ENCODE results near the gene PROSER1.
"Not testable (repeated sequence)": the region's sequence is repeated elsewhere in the genome, so short reads cannot be mapped to it uniquely, and the experiment has no call there.

The PROSER1 gene

DNA sequence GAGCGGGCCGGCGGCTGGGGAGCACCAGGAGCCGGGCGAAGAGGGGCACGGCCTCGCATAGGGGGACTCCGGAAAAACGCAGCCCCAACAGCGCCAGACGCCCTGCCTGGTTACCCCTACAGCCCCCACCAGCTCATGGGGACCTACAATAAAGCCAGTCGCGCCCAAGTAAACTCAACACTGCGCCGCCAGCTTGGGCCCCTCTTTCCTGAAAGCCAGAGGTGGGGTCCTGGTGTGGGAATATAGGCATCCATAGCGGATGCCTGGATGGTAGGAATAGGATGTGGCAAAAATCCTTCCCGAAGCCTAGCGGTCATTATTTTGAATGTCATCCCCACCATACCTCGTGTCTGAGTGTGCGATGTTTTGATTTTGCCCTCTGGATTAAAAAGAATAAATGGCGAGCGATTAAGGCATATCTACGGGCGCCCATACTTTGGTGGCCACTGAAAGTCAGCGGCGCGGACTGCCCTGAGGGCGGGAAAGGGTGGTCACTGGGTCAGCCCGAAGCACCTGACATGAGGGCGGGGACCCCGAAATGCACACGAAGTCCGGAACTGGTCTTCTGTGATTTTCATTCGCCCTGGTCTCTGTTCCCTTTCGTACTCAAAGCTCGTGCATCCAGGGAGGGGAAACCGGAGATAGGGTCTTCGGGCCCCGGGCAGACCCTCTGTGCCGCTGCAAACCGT, at the start of gene PROSER1, which contains the start of gene NHLRC3:
Gene PROSER1, minus strand, starts transcription at position 210 of the 689 bp plus-strand sequence. CDS start 847 bp downstream, outside the sequence.
Gene NHLRC3, plus strand, starts transcription at position 577 of the 689 bp plus-strand sequence. CDS start 184 bp downstream, outside the sequence.
- peak; percentile 76 for DNase-seq (ENCODE audit: low spot score)

DNA sequence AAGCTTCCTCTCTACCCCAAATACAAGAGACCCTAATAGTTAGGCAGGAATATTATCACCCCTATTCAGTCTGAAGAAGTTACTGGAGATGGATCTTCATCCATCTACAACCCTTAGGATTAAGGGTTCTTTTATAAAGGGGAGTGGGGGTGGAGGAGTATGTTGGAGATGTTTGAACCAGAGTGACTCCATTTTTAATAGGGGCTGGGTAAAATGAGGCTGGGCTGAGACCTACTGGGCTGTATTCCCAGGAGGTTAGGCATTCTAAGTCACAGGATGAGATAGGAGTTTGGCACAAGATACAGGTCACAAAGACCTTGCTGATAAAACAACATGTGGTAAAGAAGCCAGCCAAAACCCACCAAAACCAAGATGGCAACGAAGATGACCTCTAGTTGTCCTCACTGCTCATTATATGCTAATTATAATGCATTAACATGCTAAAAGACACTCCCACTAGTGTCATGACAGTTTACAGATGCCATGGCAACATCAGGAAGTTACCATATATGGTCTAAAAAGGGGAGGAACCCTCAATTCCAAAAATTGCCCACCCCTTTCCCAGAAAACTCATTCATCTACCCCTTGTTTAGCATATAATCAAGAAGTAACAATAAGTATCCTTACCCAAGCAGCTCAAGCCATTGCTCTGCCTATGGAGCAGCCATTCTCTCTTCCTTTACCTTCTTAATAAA, 48.5 kb upstream of the PROSER1 start:
- DNase-seq (ENCODE audit: low spot score), result not testable (repeated sequence)

DNA sequence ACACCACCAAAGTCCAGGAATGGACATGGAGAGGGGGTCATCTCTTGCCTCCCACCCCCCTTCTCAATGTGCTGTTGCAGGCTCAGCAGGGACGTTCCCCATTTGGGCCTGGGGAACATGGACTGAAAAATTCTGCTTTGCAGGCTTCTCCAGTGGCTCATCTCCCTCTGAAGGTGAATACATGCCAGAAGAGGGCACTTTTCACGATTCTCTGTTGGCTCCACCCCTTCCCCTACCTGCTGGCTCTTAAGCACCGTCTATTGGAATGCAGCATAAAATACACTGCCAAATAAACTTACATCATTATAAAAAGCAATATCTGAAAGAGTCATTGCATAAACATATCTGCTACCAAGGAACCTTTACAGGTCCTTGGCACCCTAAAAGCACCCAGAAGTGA, 36.1 kb upstream of the PROSER1 start:
- no peak for DNase-seq (ENCODE audit: low spot score)

DNA sequence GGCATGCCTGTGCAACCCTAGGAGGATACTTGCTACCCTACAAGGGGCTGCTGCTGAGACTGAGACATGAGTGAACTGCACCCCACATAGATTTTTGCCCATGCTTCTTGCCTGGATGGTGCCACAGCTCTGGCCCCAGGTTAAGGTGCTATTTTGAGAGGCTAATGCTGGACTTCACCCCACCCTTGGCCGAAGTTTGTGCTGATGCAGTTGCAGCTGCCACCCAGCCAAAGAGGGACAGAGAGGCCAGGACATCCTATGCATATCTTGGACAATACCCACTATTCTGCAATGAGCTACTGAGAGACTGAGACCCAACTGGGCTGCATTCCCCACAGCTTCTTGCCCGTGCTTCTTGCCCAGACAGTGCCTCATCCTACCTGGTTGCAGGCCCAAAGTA, 35.0 kb upstream of the PROSER1 start:
- DNase-seq (ENCODE audit: low spot score), result no peak

DNA sequence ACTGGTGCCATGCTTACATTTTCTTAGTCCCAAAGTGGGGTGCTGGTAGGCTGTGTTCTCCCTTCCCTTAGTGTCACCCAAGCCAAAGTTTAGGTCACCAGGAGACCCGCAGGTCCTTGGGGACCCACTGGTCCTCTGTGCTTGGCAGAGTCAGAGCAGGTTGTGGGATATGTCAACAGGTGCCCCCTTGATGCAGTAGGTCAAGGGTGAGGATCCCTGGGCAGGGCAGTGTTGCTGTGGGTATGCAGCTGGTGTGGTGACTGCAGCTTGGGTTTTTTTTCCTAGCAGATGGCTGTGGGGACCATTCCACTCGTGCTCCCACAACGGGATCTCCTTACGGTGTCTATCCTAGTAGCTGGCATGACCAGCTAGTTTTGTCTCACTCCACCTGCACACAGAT, 24.1 kb upstream of the PROSER1 start:
- no peak for DNase-seq (ENCODE audit: low spot score)

DNA sequence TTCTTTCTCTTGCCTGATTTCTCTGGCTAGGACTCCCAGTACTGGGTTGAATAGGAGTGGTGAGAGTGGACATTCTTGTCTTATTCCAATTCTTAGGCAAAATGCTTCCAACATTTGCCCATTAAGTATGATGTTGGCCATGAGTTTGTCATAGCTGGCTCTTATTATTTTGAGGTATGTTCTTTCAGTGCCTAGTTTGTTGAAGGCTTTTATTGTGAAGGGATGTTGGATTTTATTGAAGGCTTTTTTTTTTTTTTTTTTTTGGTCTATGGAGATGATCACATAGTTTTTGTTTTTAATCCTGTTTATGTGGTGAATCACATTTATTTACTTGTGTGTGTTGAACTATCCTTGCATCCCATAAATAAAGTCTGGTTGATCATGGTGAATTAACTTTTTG, 20.2 kb upstream of the PROSER1 start:
- no peak for DNase-seq (ENCODE audit: low spot score)

DNA sequence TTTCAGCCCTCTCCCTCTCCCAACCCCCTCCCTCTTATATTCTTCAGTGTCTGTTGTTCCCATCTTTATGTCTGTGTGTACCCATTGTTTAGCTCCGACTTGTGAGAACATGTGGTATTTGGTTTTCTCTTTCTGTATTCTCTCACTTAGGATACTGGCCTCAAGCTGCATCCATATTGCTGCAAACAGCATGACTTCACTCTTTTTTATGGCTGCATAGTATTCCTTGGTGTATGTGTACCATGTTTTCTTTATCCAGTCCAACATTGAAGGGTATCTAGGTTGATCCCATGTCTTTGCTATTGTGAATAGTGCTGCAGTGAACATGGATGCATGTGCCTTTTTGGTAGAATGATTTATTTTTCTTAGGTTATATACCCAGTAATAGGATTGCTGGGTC, 18.1 kb upstream of the PROSER1 start:
- no peak for DNase-seq (ENCODE audit: low spot score)

DNA sequence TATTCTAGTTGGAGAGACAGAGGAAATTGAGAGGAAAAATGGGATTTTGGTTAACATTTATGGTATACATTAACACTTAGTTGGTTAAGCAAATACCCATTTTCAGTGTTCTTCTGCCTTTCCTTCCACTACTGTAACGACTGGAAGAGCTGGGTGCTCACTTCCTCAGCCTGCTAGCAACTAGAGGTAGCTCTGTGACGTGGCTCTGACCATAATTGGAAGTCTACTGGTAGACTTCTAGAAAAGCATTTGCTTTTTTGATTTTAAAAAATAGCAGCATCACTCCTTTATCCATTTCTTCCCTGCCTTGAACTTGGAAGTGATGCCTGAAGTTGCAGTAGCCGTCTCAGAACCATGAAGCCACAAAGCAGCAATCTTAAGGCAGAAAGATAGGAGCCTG, 16.2 kb upstream of the PROSER1 start:
- DNase-seq (ENCODE audit: low spot score), result no peak

DNA sequence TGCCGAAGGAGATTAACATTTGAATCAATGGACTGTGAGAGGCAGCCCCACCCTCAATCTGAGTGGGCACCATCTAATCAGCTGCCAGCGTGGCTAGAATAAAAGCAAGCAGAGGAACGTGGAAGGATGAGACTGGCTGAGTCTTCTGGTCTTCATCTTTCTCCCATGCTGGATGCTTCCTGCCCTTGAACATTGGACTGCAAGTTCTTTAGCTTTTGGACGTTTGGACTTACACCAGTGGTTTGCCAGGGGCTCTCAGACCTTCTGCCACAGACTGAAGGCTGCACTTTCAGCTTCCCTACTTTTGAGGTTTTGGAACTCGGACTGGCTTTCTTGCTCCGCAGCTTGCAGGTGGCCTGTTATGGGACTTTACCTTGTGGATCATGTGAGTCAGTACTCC, 15.1 kb upstream of the PROSER1 start:
- DNase-seq (ENCODE audit: low spot score), result no peak

DNA sequence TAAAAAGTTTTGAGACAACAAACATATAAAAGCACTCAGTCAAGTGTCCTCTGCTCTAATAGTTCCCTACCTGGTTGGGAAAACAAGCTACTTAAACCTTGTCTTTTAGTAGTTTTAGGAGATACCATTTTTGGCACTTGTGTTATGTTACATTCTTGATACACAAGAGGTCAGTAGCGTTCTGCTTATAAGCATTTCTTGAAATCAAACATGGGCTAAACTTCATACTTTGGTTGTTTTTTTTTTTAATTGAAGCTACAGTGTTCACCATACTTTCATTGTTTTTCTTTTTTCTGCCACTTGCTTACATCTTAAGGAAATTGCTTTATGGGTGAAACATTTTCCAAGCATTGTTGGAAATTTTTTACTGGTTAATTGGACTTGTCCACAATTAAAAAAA, 13.3 kb upstream of the PROSER1 start:
- peak; percentile 35 for DNase-seq (ENCODE audit: low spot score)

DNA sequence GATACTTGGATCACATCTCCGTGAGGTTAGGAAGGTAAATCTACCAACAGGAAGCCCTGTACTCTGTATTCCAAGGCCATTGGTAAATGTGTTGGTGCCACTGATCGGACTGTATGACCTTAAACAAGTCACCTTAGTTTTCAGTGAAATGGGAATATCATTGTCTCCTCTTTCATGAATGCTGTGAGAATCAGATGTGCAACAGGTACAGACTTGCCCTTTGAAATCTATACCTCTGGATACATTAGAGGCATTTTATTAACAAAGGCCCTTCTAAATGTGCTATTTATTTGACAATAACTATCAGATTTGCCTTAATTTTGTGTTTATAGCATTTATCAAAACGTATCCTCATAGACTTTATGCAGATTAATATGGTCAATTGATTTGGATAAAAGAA, 11.4 kb upstream of the PROSER1 start:
- no peak for DNase-seq (ENCODE audit: low spot score)

DNA sequence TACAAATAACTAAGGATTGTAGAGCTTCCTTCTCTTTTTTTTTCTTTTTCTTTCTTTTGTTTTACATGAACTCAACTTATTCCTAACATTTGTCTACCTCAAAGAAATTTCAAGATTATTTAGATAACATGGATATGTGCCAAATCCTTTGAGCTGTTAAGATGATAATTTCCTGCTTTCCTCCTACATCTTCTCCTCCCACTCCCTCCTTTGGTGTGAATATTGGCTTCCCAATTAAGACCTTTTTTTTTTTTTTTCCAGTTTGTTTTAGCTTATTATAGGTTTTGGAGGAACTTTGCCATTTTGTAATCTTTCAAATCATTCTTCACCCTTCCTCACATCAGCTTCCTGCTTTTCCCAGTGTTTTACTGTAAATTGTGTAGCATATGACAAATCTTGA, 10.9 kb upstream of the PROSER1 start:
- DNase-seq (ENCODE audit: low spot score), result no peak

DNA sequence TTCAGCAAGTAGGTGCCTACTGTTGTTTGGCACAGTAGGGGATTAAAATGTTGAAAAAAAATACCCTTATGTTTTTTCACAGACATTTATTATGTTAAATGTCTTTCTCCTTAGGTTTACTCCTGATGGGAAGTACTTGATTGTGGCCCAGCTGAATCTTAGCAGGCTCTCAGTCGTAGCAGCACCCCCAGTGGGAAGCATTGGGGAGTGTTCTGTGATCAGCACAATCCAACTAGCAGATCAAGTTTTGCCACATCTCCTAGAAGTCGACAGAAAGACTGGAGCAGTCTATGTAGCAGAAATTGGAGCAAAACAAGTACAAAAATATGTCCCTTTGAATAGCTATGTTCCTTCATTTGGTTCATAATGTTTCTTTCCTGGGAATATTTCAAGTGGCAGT, 9.7 kb upstream of the PROSER1 start:
- DNase-seq (ENCODE audit: low spot score), result no peak

DNA sequence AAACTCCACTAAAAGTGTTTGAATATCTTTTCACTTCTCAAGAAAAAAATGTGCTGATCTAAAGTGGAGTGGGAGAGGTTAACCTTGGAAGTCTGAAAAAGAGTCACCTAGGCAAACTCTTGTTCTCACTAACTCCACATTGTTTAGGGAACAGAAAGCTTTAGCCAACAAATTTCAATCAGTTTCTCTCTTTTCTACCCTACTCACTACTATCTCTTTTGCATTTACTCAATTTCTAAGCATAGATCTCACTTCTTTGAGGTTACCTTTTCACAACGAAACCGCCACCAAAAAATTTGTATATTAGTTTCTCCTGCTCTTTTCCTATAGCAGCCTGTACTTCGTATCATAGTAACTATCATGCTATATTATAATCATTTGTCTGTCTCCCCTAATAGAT, 6.6 kb upstream of the PROSER1 start:
- no peak for DNase-seq (ENCODE audit: low spot score)

DNA sequence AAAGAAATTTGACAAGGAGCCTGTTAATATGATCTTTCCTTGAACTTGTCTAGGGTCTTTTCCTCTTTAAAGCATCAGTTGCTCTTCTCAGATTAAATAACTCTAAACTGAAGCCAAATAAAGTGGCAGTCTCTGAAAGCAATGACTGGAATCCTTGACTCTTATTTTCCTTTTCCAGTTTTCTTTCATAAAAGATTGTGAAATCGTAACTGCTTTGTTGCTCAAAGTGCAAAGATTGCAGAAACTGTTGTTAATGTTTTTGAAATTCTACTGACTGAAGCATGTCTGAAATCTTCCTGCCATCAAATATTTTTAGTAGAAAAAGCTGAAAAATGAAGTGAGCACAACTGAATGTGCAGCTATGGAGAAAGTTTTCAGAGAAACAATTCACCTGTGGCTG, 2.3 kb upstream of the PROSER1 start:
- DNase-seq (ENCODE audit: low spot score), result no peak

DNA sequence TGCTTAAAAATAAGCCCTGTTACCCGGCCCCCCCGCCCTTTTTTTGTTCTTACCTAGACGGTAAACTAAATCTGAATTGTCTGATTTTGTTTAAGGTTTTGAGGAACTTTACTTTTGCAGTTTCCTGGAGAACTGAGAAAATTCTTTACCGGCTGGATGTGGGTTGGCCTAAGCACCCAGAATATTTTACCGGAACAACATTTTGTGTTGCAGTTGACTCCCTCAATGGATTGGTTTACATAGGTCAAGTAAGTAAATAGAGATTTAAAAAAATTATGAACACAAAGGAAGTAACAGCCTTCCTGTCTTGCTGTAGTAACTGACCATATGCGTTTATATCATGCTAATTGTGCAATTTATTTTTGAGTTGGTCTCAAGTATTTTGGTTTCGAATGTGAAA, 1.2 kb upstream of the PROSER1 start:
- no peak for DNase-seq (ENCODE audit: low spot score)

DNA sequence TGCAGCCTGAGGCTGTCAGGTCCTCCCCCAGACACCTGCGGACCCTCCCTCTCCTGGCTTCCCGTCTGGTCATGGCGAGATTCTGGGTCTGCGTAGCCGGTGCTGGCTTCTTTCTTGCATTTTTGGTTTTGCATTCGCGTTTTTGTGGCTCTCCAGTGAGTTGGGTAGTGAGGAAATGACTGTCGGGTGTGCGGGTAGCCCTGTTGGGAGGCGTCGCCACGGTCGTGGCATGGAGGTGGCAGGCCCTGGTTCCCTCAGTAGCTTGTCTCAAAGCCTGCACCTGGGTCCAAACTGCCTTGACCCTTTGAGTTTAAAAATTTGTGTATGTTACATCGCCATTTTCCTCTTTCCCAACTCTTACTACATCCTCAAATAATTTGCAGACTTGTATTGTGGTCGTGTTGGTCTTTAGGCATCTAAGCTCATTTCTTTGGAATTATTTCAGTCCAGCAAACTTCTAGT, 711 bp upstream of the PROSER1 start:
- no peak for DNase-seq (ENCODE audit: low spot score)

DNA sequence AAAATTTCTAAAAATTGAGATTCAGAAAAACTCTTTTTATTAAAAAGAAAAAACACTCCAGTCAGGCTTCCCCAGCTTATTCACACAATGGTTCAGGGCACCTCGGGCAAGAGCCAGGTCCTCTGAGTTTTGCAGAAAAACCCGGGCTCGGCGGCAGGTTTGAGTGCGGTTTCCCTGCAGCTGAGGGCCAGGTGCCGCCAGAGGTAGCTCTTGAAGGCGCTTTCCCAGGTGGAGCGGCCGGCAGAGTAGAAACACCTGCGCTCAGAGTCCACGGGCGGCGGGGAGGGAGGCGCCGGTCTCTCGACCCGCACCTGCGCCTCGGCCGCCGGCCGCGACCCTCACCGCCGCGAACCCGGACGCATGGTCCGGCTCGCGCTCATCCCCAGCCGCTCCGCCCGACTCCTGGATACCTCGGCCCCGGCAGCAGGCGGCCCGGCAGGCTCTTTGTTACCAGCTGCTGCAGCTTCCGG, 444 bp downstream of the PROSER1 start:
- no peak for DNase-seq (ENCODE audit: low spot score)

DNA sequence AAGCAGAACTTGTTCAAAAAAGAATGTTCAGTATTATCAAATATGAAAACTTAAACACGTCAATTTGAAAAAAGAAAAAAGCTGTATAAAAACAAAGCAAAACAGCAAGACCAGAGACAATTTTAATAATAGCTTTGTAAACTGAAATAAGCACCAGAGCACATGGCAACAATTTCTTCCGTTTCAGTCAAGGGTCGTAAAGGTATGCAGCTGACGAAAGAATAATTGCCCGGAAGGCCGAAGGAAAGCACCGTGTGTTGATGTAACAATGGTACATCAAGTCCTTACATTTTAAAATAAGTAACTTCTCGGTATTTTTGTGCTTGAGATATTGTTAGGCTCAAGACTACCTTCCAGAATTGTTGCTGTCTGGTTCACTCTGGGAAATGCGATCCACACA, 1.7 kb downstream of the PROSER1 start:
- DNase-seq (ENCODE audit: low spot score), result no peak

DNA sequence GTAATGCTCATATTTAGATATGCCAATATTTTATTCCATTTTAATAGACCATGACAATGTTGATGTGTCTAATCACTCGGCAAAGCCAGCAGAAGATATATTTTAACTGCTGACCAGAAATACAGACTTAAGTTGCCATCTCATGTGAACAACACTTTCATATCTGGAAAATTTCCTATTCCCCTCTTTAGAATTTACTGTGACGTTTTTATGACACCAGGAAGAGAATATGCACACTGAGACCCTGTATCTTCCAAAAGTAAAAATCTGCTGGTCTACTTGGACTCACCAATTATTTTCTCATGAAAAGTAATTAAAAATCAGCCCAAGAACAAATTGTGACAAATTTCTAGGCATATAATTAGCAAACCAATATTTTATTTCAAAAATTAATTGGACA, 2.1 kb downstream of the PROSER1 start:
- no peak for DNase-seq (ENCODE audit: low spot score)

DNA sequence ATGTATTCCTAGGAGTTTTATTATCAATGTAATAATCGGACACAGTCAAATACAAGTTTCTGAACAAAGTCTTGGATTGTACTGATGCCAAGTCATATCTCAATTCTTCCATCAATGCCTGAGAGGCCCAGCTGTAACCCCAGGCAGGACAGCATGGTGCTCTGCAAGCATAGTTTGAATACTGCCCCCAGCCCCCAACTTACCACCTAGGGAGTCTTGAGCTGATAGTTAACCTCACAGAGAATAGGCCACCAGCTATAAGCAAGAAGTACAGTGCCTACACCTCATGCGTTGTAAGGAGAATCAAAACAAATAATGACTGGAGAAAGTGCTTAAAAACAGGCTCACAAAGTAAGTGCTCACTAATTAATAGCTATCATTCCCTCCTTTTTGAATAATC, 2.7 kb downstream of the PROSER1 start:
- DNase-seq (ENCODE audit: low spot score), result no peak

DNA sequence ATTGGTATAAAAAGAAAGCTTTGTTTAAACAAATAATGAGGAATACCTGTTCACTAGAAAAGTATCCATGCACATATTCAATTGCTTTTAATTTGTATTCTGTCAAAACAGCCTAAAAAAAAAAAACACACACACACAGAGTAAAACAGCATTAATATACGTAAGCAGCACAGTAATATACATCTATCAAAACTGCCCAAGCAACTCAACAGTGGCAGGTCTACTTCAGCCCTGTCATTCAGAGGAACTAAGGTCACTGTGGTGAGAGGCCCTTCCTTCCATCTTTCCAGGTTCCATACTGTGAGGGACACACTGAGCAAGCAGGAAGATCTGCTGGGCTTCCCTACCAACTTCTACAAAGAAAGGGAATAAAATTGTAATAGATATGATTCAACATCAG, 3.8 kb downstream of the PROSER1 start:
- DNase-seq (ENCODE audit: low spot score), result no peak

DNA sequence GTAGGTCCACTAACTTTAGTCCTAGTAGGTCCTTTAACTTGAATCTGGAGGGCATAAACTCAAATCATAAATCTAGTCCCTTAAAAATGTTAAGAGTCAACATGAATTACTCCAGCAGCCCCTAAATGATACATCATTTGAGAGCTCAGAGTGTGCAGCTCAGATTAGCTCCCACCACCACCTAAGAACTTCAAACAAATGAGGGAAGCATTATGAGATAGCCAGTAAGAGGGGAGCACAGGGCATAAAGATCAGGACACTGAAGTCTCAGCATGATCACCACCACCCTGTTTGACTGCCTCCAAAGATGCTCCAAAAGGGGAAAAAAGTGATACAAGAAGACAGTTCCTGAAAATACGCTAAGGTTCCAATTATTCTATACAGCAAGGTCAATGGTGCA, 5.7 kb downstream of the PROSER1 start:
- no peak for DNase-seq (ENCODE audit: low spot score)

DNA sequence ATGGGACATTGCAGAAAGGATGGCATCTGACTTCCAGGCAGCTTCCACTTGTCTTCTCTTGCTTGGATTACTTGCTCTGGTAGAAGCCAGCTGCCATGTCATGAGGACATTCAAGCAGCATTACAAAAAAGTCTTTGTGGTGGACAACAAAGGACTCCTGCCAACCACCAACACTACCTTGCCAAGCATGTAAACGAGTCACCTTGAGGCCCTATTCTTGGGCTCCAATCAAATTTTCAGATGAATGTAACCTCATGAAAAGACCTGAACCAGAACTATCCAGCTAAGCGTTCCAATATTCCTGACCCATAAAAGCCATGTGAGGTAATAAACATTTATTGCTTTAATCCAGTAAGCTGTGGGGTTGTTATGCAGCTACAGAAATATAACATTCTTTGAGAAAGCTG, 12.5 kb downstream of the PROSER1 start:
- no peak for DNase-seq (ENCODE audit: low spot score)
